ENCODE results near the gene SELENOV. TPM values are rescaled to one million over a fixed set of nuclear protein-coding genes. Genes with fewer than 3 reads are reported as not detected.

SELENOV gene
- total and polyA plus RNA-seq, 4 donors = not detected

GRCh38 chr19:39469036-39469435 is 45.9 kb upstream of the SELENOV start:
- no peaks in the 10 kb centered on the region for H3K27me3 ChIP-seq (ENCODE audit: control insufficient read depth in 3 of 3, insufficient read depth in 3 of 3, low read length in 2 of 3)
- H3K4me1 ChIP-seq (ENCODE audit: control insufficient read depth in 5 of 5, insufficient read depth in 5 of 5, low read length in 5 of 5) = no peaks in the 10 kb centered on the region
- ATAC-seq (ENCODE audit: insufficient read depth, low FRiP score) (no peak), DNase-seq (no peak)
- no peak for TF ChIP-seq CTCF (IDR thresholded peaks at IDR 0.05; ENCODE audit: control extremely low read depth, extremely low read depth)
- peaks cover 0 to 2% (median 0%) of the 10 kb centered on the region in 4 donors for H3K9me3 ChIP-seq (ENCODE audit: control insufficient read depth in 4 of 4, insufficient read depth in 3 of 4, low read length in 3 of 4)
- 90 to 91% methylated on average over 11 of the region's 11 CpGs for WGBS, 2 donors
- no peak overlapping the region for H3K27ac ChIP-seq (ENCODE audit: low read depth in 1 of 2, low read length in 1 of 2)
- no peak overlapping the region for H3K4me3 ChIP-seq
- peaks cover 52 to 88% (median 62%) of the 10 kb centered on the region in 4 donors for H3K36me3 ChIP-seq (ENCODE audit: control insufficient read depth in 4 of 4, insufficient read depth in 4 of 4, low read length in 4 of 4)
- H3K9ac ChIP-seq (ENCODE audit: insufficient read depth in 1 of 2, low read length in 2 of 2) = no peak overlapping the region

GRCh38 chr19:39469567-39469966 is 45.4 kb upstream of the SELENOV start:
- no peak overlapping the region for H3K27ac ChIP-seq (ENCODE audit: low read depth in 1 of 2, low read length in 1 of 2)
- H3K27me3 ChIP-seq (ENCODE audit: control insufficient read depth in 3 of 3, insufficient read depth in 3 of 3, low read length in 2 of 3) = no peaks in the 10 kb centered on the region
- no peak for DNase-seq
- H3K36me3 ChIP-seq (ENCODE audit: control insufficient read depth in 4 of 4, insufficient read depth in 4 of 4, low read length in 4 of 4) = peaks cover 52 to 90% (median 64%) of the 10 kb centered on the region in 4 donors
- ATAC-seq (ENCODE audit: insufficient read depth, low FRiP score) = no peak
- H3K4me3 ChIP-seq = no peak overlapping the region
- H3K9me3 ChIP-seq (ENCODE audit: control insufficient read depth in 4 of 4, insufficient read depth in 3 of 4, low read length in 3 of 4) = peaks cover 0 to 2% (median 0%) of the 10 kb centered on the region in 4 donors
- H3K4me1 ChIP-seq (ENCODE audit: control insufficient read depth in 5 of 5, insufficient read depth in 5 of 5, low read length in 5 of 5) = no peaks in the 10 kb centered on the region
- WGBS, 2 donors = 92 to 96% methylated on average over 6 of the region's 6 CpGs
- no peak for TF ChIP-seq CTCF (IDR thresholded peaks at IDR 0.05; ENCODE audit: control extremely low read depth, extremely low read depth)
- H3K9ac ChIP-seq (ENCODE audit: insufficient read depth in 1 of 2, low read length in 2 of 2) = no peak overlapping the region

GRCh38 chr19:39470724-39471339 is 44.1 kb upstream of the SELENOV start:
- Histone ChIP-seq H3K4me3 (no peak overlapping the region), H3K27me3 (ENCODE audit: control insufficient read depth in 3 of 3, insufficient read depth in 3 of 3, low read length in 2 of 3) (no peaks in the 10 kb centered on the region), H3K9me3 (ENCODE audit: control insufficient read depth in 4 of 4, insufficient read depth in 3 of 4, low read length in 3 of 4) (peaks cover 0 to 2% (median 0%) of the 10 kb centered on the region in 4 donors), H3K36me3 (ENCODE audit: control insufficient read depth in 4 of 4, insufficient read depth in 4 of 4, low read length in 4 of 4) (peaks cover 52 to 89% (median 58%) of the 10 kb centered on the region in 4 donors), H3K9ac (ENCODE audit: insufficient read depth in 1 of 2, low read length in 2 of 2) (no peak overlapping the region), H3K27ac (ENCODE audit: low read depth in 1 of 2, low read length in 1 of 2) (no peak overlapping the region), H3K4me1 (ENCODE audit: control insufficient read depth in 5 of 5, insufficient read depth in 5 of 5, low read length in 5 of 5) (no peaks in the 10 kb centered on the region)
- WGBS, 2 donors = 88% methylated on average over 7 of the region's 7 CpGs
- no peak for DNase-seq
- no peak for ATAC-seq (ENCODE audit: insufficient read depth, low FRiP score)
- no peak for TF ChIP-seq CTCF (IDR thresholded peaks at IDR 0.05; ENCODE audit: control extremely low read depth, extremely low read depth)
